A673 (cell line): ENCODE measurements around the gene SNRPB2. TPM values are rescaled to one million over a fixed set of nuclear protein-coding genes. Genes with fewer than 3 reads are reported as not detected.

Source experiments
- BruUV-seq: library from RNA; stranded (reverse); fragments of 400-500 nt; replicated peaks from 2 replicates; lab custom pipeline; 2021; lab: Mats Ljungman, UMichigan
- CTCF ChIA-PET: fragments of 300-600 bp; sonication (Branson Sonifier 250); formaldehyde crosslinking; loops from one replicate; lab custom pipeline; 2022; ENCODE audit warnings: antibody characterized with exemption; lab: Charles Lee
- POLR2A ChIA-PET: fragments of 300-600 bp; sonication (Branson Sonifier 250); formaldehyde crosslinking; loops from one replicate; lab custom pipeline; 2022; ENCODE audit warnings: antibody characterized with exemption; ENCODE audit not compliant: low non-redundant PET; lab: Charles Lee
- DNase-seq: peaks from one replicate; pipeline ENCODE4 v3.0.0-alpha.2; 2015; ENCODE audit warnings: low spot score
- H3K27ac ChIP-seq: fragments of 200-600 bp; sonication (generic); 2 replicates; pipeline ENCODE4 v1.5.1; 2016; ENCODE audit warnings: mixed run types, low read depth, mild to moderate bottlenecking, mixed read lengths, antibody characterized with exemption, low read length; ENCODE audit not compliant: poor library complexity, severe bottlenecking
- H3K27me3 ChIP-seq: fragments of 200-600 bp; sonication (generic); replicated peaks from 2 replicates; pipeline ENCODE4 v1.6.1; 2017; ENCODE audit warnings: mixed run types, low read depth, mild to moderate bottlenecking, mixed read lengths, antibody characterized with exemption, low read length; ENCODE audit not compliant: insufficient read depth, poor library complexity
- H3K36me3 ChIP-seq: fragments of 200-600 bp; sonication (generic); 2 replicates; pipeline ENCODE4 v1.6.1; 2016; ENCODE audit warnings: mixed run types, mild to moderate bottlenecking, mixed read lengths, antibody characterized with exemption, low read length; ENCODE audit not compliant: insufficient read depth, poor library complexity, severe bottlenecking
- H3K4me1 ChIP-seq: fragments of 200-600 bp; sonication (generic); 2 replicates; pipeline ENCODE4 v1.6.1; 2017; ENCODE audit warnings: mixed run types, mild to moderate bottlenecking, mixed read lengths, antibody characterized with exemption, low read length; ENCODE audit not compliant: insufficient read depth, poor library complexity, severe bottlenecking
- H3K4me3 ChIP-seq: fragments of 200-600 bp; sonication (generic); 2 replicates; pipeline ENCODE4 v1.5.1; 2016; ENCODE audit warnings: low read depth, mixed run types, mild to moderate bottlenecking, mixed read lengths, low read length; ENCODE audit not compliant: poor library complexity, severe bottlenecking
- H3K9me3 ChIP-seq: fragments of 200-600 bp; sonication (generic); 2 replicates; pipeline ENCODE4 v1.6.1; 2016; ENCODE audit warnings: mixed run types, low read depth, mild to moderate bottlenecking, mixed read lengths, antibody characterized with exemption, low read length; ENCODE audit not compliant: poor library complexity, severe bottlenecking
- CTCF ChIP-seq: fragments of 300-800, 200-600 bp; sonication (generic); conservative IDR thresholded peaks from 2 replicates; pipeline ENCODE4 v1.5.1; 2017; ENCODE audit warnings: low read depth, mild to moderate bottlenecking, antibody characterized with exemption, low read length, moderate library complexity, mixed read lengths
- EZH2 ChIP-seq: fragments of 200-600 bp; sonication (generic); IDR thresholded peaks from 2 replicates; pipeline ENCODE4 v1.6.1; 2017; ENCODE audit warnings: borderline replicate concordance, low read depth, mild to moderate bottlenecking, mixed read lengths, antibody characterized with exemption, low read length; ENCODE audit not compliant: poor library complexity, severe bottlenecking
- intact Hi-C: fragments of 100-400 bp; cut with micrococcal nuclease; formaldehyde crosslinking; loops from one replicate; pipeline ENCODE4 v1.10.0; 2022; ENCODE audit not compliant: unreplicated experiment
- total RNA-seq: library from RNA; stranded (reverse); gene quantifications from 2 replicates; pipeline ENCODE4 v1.2.3, GENCODE V29; 2021

The SNRPB2 gene
- total RNA-seq, 1 experiment from 2014 or later: 103 TPM

- CTCF ChIA-PET: no interaction called here
- Histone ChIP-seq H3K4me3 (no peak overlapping the region), H3K4me1 (no peaks in the 10 kb centered on the region), H3K9me3 (no peaks in the 10 kb centered on the region), H3K27me3 (no peaks in the 10 kb centered on the region), H3K27ac (no peak overlapping the region), H3K36me3 (no peaks in the 10 kb centered on the region)
- TF ChIP-seq CTCF: no peak
- TF ChIP-seq EZH2: no peak
- intact Hi-C loops: no loop called here
- no peak for DNase-seq
- BruUV-seq: no TSS peak
- POLR2A ChIA-PET: no interaction called here
Observed at GRCh38 chr20:16777126-16777525, 47.3 kb downstream of the SNRPB2 start.

DNA sequence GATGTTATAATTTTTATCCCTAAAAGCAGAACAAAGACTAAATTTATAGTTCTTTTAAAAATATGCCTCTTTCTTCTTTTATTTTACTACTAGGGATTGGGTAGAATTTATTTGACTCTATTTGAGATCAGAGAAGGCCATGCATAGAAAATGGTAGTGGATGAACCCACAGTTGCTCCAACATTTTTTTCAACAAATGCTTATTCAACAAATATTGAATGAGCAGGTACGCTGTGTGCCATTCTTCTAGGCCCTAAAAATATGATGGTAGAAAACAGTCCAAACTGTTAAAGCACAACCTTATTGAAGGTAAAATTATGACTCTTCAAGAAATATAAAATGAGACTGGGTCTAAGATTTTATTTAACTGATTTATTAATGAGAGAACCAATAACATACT, 48.3 kb downstream of the SNRPB2 start:
- intact Hi-C loops: no loop called here
- no peak overlapping the region for H3K27ac ChIP-seq
- no peaks in the 10 kb centered on the region for H3K27me3 ChIP-seq
- no peaks in the 10 kb centered on the region for H3K9me3 ChIP-seq
- H3K36me3 ChIP-seq: no peaks in the 10 kb centered on the region
- BruUV-seq: no TSS peak
- ChIA-PET CTCF (no interaction called here), POLR2A (no interaction called here)
- no peak overlapping the region for H3K4me3 ChIP-seq
- no peak for DNase-seq
- TF ChIP-seq EZH2 (no peak), CTCF (no peak)
- H3K4me1 ChIP-seq: no peaks in the 10 kb centered on the region

DNA sequence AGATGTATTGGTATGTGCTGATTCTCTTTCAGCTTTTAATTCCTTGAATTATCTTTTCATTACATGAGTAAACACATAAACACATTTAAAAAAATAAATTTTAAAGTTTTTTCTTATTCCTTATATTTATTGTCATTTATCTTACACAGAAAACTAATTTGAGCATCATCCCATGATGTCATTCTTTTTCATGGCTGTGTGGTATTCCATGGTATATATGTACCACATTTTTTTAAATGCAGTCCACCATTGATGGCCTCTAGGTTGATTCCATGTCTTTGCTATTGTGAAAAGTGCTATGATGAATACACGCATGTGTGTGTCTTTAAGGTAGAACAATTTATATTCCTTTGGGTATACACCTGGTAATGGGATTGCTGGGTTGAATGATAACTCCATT, 51.7 kb downstream of the SNRPB2 start:
- Histone ChIP-seq H3K4me3 (no peak overlapping the region), H3K27me3 (no peaks in the 10 kb centered on the region), H3K4me1 (no peaks in the 10 kb centered on the region), H3K36me3 (no peaks in the 10 kb centered on the region), H3K27ac (no peak overlapping the region), H3K9me3 (no peaks in the 10 kb centered on the region)
- POLR2A ChIA-PET: no interaction called here
- BruUV-seq: no TSS peak
- intact Hi-C loops: no loop called here
- no peak for DNase-seq
- no peak for TF ChIP-seq CTCF
- TF ChIP-seq EZH2: no peak
- CTCF ChIA-PET: no interaction called here
